HepG2 (cell line): Measurements from ENCODE around the gene SPRED2. TPM values are rescaled to one million over a fixed set of nuclear protein-coding genes. Genes with fewer than 3 reads are reported as not detected.

Source experiments
- CTCF ChIP-seq: sonication (generic); formaldehyde crosslinking; IDR thresholded peaks from 2 replicates; pipeline ENCODE4 v1.5.0; 2020; ENCODE audit warnings: mild to moderate bottlenecking, missing genetic modification reagents, moderate library complexity
- ESRRA ChIP-seq: sonication (generic); formaldehyde crosslinking; IDR thresholded peaks from 2 replicates; pipeline ENCODE4 v1.5.1; 2020; ENCODE audit warnings: mild to moderate bottlenecking, low read depth, missing genetic modification reagents
- HOXA3 ChIP-seq: sonication (generic); formaldehyde crosslinking; IDR thresholded peaks from 2 replicates; pipeline ENCODE4 v1.5.0; 2020; ENCODE audit warnings: missing genetic modification reagents
- JARID2 ChIP-seq: sonication (generic); formaldehyde crosslinking; IDR thresholded peaks from 2 replicates; pipeline ENCODE4 v1.8.1; 2023; ENCODE audit warnings: missing genetic modification reagents, inconsistent platforms; ENCODE audit not compliant: insufficient replicate concordance
- KAT8 ChIP-seq: IDR thresholded peaks from 2 replicates; pipeline ENCODE4 v1.6.1; 2016; ENCODE audit warnings: missing genetic modification reagents, missing compliant biosample characterization
- PAXIP1 ChIP-seq: sonication (generic); formaldehyde crosslinking; conservative IDR thresholded peaks from 2 replicates; pipeline ENCODE4 v1.4.0; 2020; ENCODE audit warnings: mild to moderate bottlenecking, missing genetic modification reagents, moderate library complexity
- SAFB2 ChIP-seq: sonication (generic); formaldehyde crosslinking; IDR thresholded peaks from 2 replicates; pipeline ENCODE4 v1.5.1; 2020; ENCODE audit warnings: missing genetic modification reagents, low read depth, mild to moderate bottlenecking, borderline replicate concordance
- TGIF2 ChIP-seq: IDR thresholded peaks from 2 replicates; pipeline ENCODE4 v1.6.1; 2016; ENCODE audit warnings: control low read depth, missing compliant biosample characterization
- U2AF2 ChIP-seq: fragments of 200-400 bp; formaldehyde crosslinking; IDR thresholded peaks from 2 replicates; pipeline ENCODE4 v1.6.1; 2017; ENCODE audit warnings: low read depth, mild to moderate bottlenecking, low read length
- ZBTB38 ChIP-seq: sonication (generic); formaldehyde crosslinking; IDR thresholded peaks from 2 replicates; pipeline ENCODE4 v1.5.1; 2020; ENCODE audit warnings: mild to moderate bottlenecking, missing genetic modification reagents
- ZFP82 ChIP-seq: sonication (generic); formaldehyde crosslinking; IDR thresholded peaks from 2 replicates; pipeline ENCODE4 v1.5.1; 2020; ENCODE audit warnings: mild to moderate bottlenecking, missing genetic modification reagents, borderline replicate concordance
- ZNF280B ChIP-seq: sonication (generic); formaldehyde crosslinking; IDR thresholded peaks from 2 replicates; pipeline ENCODE4 v1.5.0; 2020; ENCODE audit warnings: missing genetic modification reagents, mild to moderate bottlenecking, borderline replicate concordance
- ZNF317 ChIP-seq: sonication (generic); formaldehyde crosslinking; IDR thresholded peaks from 2 replicates; pipeline ENCODE4 v1.5.0; 2020; ENCODE audit warnings: mild to moderate bottlenecking, missing genetic modification reagents
- ZNF746 ChIP-seq: sonication (generic); formaldehyde crosslinking; IDR thresholded peaks from 2 replicates; pipeline ENCODE4 v1.8.0; 2022; ENCODE audit warnings: mild to moderate bottlenecking, missing genetic modification reagents
- ZNF75D ChIP-seq: sonication (generic); formaldehyde crosslinking; IDR thresholded peaks from 2 replicates; pipeline ENCODE4 v1.8.1; 2023; ENCODE audit warnings: missing genetic modification reagents, mild to moderate bottlenecking, borderline replicate concordance
- ZNF780A ChIP-seq: sonication (generic); formaldehyde crosslinking; IDR thresholded peaks from 2 replicates; pipeline ENCODE4 v1.8.0; 2022; ENCODE audit warnings: mild to moderate bottlenecking, missing genetic modification reagents, moderate library complexity
- polyA plus RNA-seq, 8 experiments: library from polyadenylated mRNA; depleted of rRNA in 3 of 8; stranded (reverse) in 7 of 8; unstranded in 1 of 8; fragments of >200 nt; fragmentation: Illumina TruSeq in 4 of 8; extraction: Trizol in 4 of 8; gene quantifications; 2 replicates each; pipeline versions ENCODE4 v1.2.1 to v1.2.3, GENCODE V29; 2011 to 2016; ENCODE audit warnings: low read depth in 4 of 8, missing spikeins in 1 of 8, mixed read lengths in 1 of 8; ENCODE audit not compliant: insufficient read depth in 1 of 8
- total RNA-seq, 5 experiments: library from RNA; depleted of rRNA; stranded (reverse); fragments of >200 nt; fragmentation: Illumina TruSeq; extraction: Trizol; gene quantifications; 2 replicates each; pipeline ENCODE4 v1.2.3, GENCODE V29; 2016; ENCODE audit warnings: low read depth in 1 of 5

Gene SPRED2
- total and polyA plus RNA-seq, 2 of the 13 experiments (the other 11 are each of a cell fraction or from before 2014, with no cell fraction given) = 13.0 to 37.0 TPM

GRCh38 chr2:65291216-65292105, 140.9 kb downstream of the SPRED2 start (continued):
- TF ChIP-seq PAXIP1 (CRISPR knock-in tag) (peak; percentile 57), TGIF2 (no peak), ESRRA (0 out of 2 replicates have a peak, but pooled peaks have one; percentile 19), ZNF746 (no peak), KAT8 (CRISPR knock-in tag) (peak; percentile 8), ZBTB38 (CRISPR knock-in tag) (0 out of 2 replicates have a peak, but pooled peaks have one; percentile 4), ZNF780A (CRISPR knock-in tag) (no peak), JARID2 (CRISPR knock-in tag) (no peak), ZFP82 (CRISPR knock-in tag) (no peak), ZNF317 (CRISPR knock-in tag) (peak; percentile 48; the same call in 1 of the 2 replicates), U2AF2 (no peak), ZNF280B (CRISPR knock-in tag) (no peak), CTCF (CRISPR knock-in tag) (0 out of 2 replicates have a peak, but pooled peaks have one; percentile 7), HOXA3 (CRISPR knock-in tag) (peak; percentile 63; the same call in 1 of the 2 replicates), ZNF75D (CRISPR knock-in tag) (no peak), SAFB2 (CRISPR knock-in tag) (no peak)
